Mesenchymal stem cell (in vitro differentiated cells and primary cell): ENCODE measurements around the gene ECE1.

Source experiments
- DNase-seq: peaks from one replicate; pipeline ENCODE4 v3.0.0-alpha.2; 2013
- H2AFZ ChIP-seq: one replicate; pipeline ENCODE4 v1.6.1; 2013; ENCODE audit warnings: low read depth, mild to moderate bottlenecking, control low read depth, inconsistent platforms, low read length, moderate library complexity
- H2AK5ac ChIP-seq: 2 replicates; pipeline ENCODE4 v1.6.1; 2013; ENCODE audit warnings: low read length, moderate library complexity, mild to moderate bottlenecking, inconsistent platforms; ENCODE audit not compliant: severe bottlenecking
- H2BK120ac ChIP-seq: one replicate; pipeline ENCODE4 v1.6.1; 2013; ENCODE audit warnings: low read depth, mild to moderate bottlenecking, inconsistent platforms, low read length, moderate library complexity
- H2BK12ac ChIP-seq, 2 experiments: one replicate each; pipeline ENCODE4 v1.6.1; 2013; ENCODE audit warnings: inconsistent platforms in 2 of 2, low read length in 2 of 2, mild to moderate bottlenecking in 2 of 2, moderate library complexity in 2 of 2, control low read depth in 1 of 2
- H2BK15ac ChIP-seq: one replicate; pipeline ENCODE4 v1.6.1; 2013; ENCODE audit warnings: mild to moderate bottlenecking, low read depth, inconsistent platforms; ENCODE audit not compliant: poor library complexity, severe bottlenecking
- H2BK5ac ChIP-seq: 2 replicates; pipeline ENCODE4 v1.6.1; 2013; ENCODE audit warnings: low read depth, mild to moderate bottlenecking, low read length, control low read depth, inconsistent platforms; ENCODE audit not compliant: poor library complexity, severe bottlenecking
- H3K14ac ChIP-seq, 2 experiments: one replicate each; pipeline ENCODE4 v1.6.1; 2013; ENCODE audit warnings: inconsistent platforms in 2 of 2, low read length in 2 of 2, control low read depth in 1 of 2, mild to moderate bottlenecking in 1 of 2, moderate library complexity in 1 of 2
- H3K18ac ChIP-seq, 2 experiments: one replicate each; pipeline ENCODE4 v1.6.1; 2013; ENCODE audit warnings: inconsistent platforms in 2 of 2, low read length in 2 of 2, control low read depth in 1 of 2, low read depth in 1 of 2, mild to moderate bottlenecking in 1 of 2
- H3K23ac ChIP-seq, 2 experiments: one replicate each; pipeline ENCODE4 v1.6.1; 2013; ENCODE audit warnings: inconsistent platforms in 2 of 2, low read length in 2 of 2, mild to moderate bottlenecking in 2 of 2, moderate library complexity in 2 of 2, control low read depth in 1 of 2
- H3K27ac ChIP-seq: 2 replicates; pipeline ENCODE4 v1.5.1; 2013; ENCODE audit warnings: mild to moderate bottlenecking, moderate library complexity, low read length, control low read depth, inconsistent platforms; ENCODE audit not compliant: poor library complexity, severe bottlenecking
- H3K27me3 ChIP-seq, 2 experiments: 2 replicates each; pipeline versions ENCODE4 v1.6.1 to v1.7.0; 2013; ENCODE audit warnings: low read length in 2 of 2, mild to moderate bottlenecking in 2 of 2, moderate library complexity in 2 of 2, control low read depth in 1 of 2, inconsistent platforms in 1 of 2; ENCODE audit not compliant: control insufficient read depth in 1 of 2, insufficient read depth in 1 of 2
- H3K36me3 ChIP-seq, 2 experiments: 2 replicates each; pipeline versions ENCODE4 v1.6.1 to v1.7.0; 2013; ENCODE audit warnings: low read length in 2 of 2, control low read depth in 1 of 2, inconsistent platforms in 1 of 2, low read depth in 1 of 2, mild to moderate bottlenecking in 1 of 2; ENCODE audit not compliant: insufficient read depth in 2 of 2, control insufficient read depth in 1 of 2
- H3K4ac ChIP-seq, 2 experiments: one replicate each; pipeline ENCODE4 v1.6.1; 2013; ENCODE audit warnings: inconsistent platforms in 2 of 2, low read length in 2 of 2, mild to moderate bottlenecking in 2 of 2, moderate library complexity in 2 of 2, control low read depth in 1 of 2, low read depth in 1 of 2
- H3K4me1 ChIP-seq: 2 replicates; pipeline ENCODE4 v1.6.1; 2013; ENCODE audit warnings: low read depth, low read length, control low read depth; ENCODE audit not compliant: control insufficient read depth, insufficient read depth
- H3K4me2 ChIP-seq: 2 replicates; pipeline ENCODE4 v1.6.1; 2013; ENCODE audit warnings: low read length, mild to moderate bottlenecking, inconsistent platforms; ENCODE audit not compliant: poor library complexity, severe bottlenecking
- H3K4me3 ChIP-seq, 2 experiments: 2 replicates each; pipeline versions ENCODE4 v1.5.1 to v1.7.0; 2013; ENCODE audit warnings: low read length in 2 of 2, mild to moderate bottlenecking in 2 of 2, control low read depth in 1 of 2, low read depth in 1 of 2; ENCODE audit not compliant: insufficient read depth in 1 of 2
- H3K79me1 ChIP-seq: replicated peaks from 2 replicates; pipeline ENCODE4 v1.6.1; 2013; ENCODE audit warnings: mild to moderate bottlenecking, control low read depth, low read length, inconsistent platforms; ENCODE audit not compliant: poor library complexity, severe bottlenecking
- H3K9ac ChIP-seq: 2 replicates; pipeline ENCODE4 v1.7.0; 2013; ENCODE audit warnings: mild to moderate bottlenecking, low read length, moderate library complexity
- H3K9me3 ChIP-seq: 2 replicates; pipeline ENCODE4 v1.7.0; 2013; ENCODE audit warnings: mild to moderate bottlenecking, low read length; ENCODE audit not compliant: control insufficient read depth
- H4K8ac ChIP-seq: one replicate; pipeline ENCODE4 v1.6.1; 2013; ENCODE audit warnings: inconsistent platforms, mild to moderate bottlenecking, low read length, moderate library complexity
- H4K91ac ChIP-seq: one replicate; pipeline ENCODE4 v1.6.1; 2013; ENCODE audit warnings: mild to moderate bottlenecking, low read length, inconsistent platforms
- WGBS: methylation state at CpG from one replicate; pipeline ENCODE4 v1.1.7; 2013; ENCODE audit warnings: mixed read lengths; 5-methylcytosine and 5-hydroxymethylcytosine counted together

Gene ECE1

DNA sequence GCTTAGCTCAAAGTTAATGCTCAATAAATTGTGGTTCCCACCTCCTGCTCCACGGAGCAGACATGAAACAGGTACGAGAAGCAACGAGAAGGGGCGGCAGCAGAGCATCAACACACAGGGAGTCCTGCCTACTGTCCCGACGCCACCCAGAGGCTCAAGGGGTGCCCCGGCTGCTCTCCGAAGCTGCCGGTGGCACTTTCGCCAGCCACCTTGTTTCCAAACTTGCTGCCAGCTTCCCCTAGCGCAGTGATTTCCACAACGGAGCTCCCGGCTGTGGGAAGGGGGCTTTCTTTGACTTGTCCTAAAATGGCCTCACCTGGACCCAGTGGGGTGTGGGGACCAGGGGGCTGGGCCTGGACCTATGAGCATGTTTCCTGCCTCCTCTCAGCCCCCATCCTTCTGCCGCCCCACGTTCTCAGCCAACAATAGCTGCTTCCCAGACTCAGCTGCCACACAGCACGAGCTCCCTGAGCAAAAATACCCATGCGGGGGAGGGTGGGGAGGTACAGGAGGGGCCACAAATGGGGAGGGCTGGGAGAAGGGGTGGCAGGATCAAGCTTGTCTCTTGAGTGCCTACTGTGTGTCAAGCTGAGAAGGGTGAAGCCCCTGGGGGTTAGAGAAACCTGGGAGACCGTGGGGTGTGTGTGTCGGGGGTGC lies 35.6 kb upstream of the ECE1 start:
- Histone ChIP-seq H3K27me3 (no peaks in the 10 kb centered on the region), H3K23ac (no peak overlapping the region), H2BK12ac (peak overlapping the region; percentile 84 to 95), H3K36me3 (peaks cover 0 to 6% of the 10 kb centered on the region in 2 experiments), H3K4me2 (no peak overlapping the region), H2BK15ac (peak overlapping the region; percentile 83), H3K9me3 (no peaks in the 10 kb centered on the region), H3K18ac (peak overlapping the region; percentile 84 to 90), H2AK5ac (peak overlapping the region; percentile 96), H2BK5ac (no peak overlapping the region), H3K27ac (peak overlapping the region; percentile 94), H4K8ac (peak overlapping the region; percentile 86), H4K91ac (peak overlapping the region; percentile 94), H3K14ac (peak overlapping the region in 1 of 2 experiments; percentile 68), H3K4ac (peak overlapping the region; percentile 76 to 86), H3K79me1 (peaks cover 21% of the 10 kb centered on the region), H2BK120ac (peak overlapping the region; percentile 81), H2AFZ (no peak overlapping the region), H3K4me1 (peaks cover 60% of the 10 kb centered on the region), H3K9ac (peak overlapping the region; percentile 76), H3K4me3 (no peak overlapping the region)
- DNase-seq, result no peak
- WGBS, result 81% methylated on average over 15 of the region's 19 CpGs

DNA sequence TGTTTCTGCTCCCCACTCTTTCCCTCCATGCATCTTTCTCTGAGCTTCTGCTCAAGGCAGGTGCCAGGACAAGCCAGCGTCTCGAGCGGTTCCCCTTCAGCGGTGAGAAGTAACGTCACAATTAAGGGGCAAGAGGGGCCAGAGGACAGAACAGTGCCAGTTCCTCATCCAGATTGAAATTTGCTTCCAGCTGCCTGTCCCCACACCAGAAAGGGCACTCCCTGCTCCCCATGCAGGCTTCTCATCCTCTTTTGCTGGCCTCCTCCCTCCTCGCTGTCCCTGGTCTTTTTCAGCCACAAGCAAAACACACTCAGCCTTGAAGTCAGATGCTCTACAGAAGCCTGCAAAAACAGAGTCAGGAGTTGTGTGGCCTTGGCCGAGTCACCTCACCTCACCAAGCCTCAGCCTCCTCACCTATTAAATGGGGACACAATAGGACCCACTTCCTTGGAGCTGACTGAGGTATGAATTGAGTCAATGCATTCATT lies 35.0 kb upstream of the ECE1 start:
- peak overlapping the region; percentile 85 for H2BK120ac ChIP-seq
- no peaks in the 10 kb centered on the region for H3K9me3 ChIP-seq
- no peaks in the 10 kb centered on the region for H3K27me3 ChIP-seq
- H3K27ac ChIP-seq, result peak overlapping the region; percentile 94
- H2BK5ac ChIP-seq, result no peak overlapping the region
- no peak for DNase-seq
- H2AFZ ChIP-seq, result no peak overlapping the region
- H2BK12ac ChIP-seq, result peak overlapping the region; percentile 84 to 95
- peak overlapping the region; percentile 76 for H3K9ac ChIP-seq
- H3K4me3 ChIP-seq, result peak overlapping the region in 1 of 2 experiments; percentile 39
- H3K79me1 ChIP-seq, result peaks cover 18% of the 10 kb centered on the region
- peaks cover 0 to 6% of the 10 kb centered on the region in 2 experiments for H3K36me3 ChIP-seq
- H3K4me2 ChIP-seq, result no peak overlapping the region
- 65% methylated on average over 6 of the region's 7 CpGs for WGBS
- H3K4me1 ChIP-seq, result peaks cover 64% of the 10 kb centered on the region
- peak overlapping the region; percentile 84 to 90 for H3K18ac ChIP-seq
- peak overlapping the region in 1 of 2 experiments; percentile 51 for H3K23ac ChIP-seq
- H3K4ac ChIP-seq, result peak overlapping the region; percentile 76 to 86
- H4K91ac ChIP-seq, result peak overlapping the region; percentile 94
- H2AK5ac ChIP-seq, result peak overlapping the region; percentile 77
- peak overlapping the region; percentile 84 for H4K8ac ChIP-seq
- peak overlapping the region; percentile 38 for H2BK15ac ChIP-seq
- no peak overlapping the region for H3K14ac ChIP-seq

DNA sequence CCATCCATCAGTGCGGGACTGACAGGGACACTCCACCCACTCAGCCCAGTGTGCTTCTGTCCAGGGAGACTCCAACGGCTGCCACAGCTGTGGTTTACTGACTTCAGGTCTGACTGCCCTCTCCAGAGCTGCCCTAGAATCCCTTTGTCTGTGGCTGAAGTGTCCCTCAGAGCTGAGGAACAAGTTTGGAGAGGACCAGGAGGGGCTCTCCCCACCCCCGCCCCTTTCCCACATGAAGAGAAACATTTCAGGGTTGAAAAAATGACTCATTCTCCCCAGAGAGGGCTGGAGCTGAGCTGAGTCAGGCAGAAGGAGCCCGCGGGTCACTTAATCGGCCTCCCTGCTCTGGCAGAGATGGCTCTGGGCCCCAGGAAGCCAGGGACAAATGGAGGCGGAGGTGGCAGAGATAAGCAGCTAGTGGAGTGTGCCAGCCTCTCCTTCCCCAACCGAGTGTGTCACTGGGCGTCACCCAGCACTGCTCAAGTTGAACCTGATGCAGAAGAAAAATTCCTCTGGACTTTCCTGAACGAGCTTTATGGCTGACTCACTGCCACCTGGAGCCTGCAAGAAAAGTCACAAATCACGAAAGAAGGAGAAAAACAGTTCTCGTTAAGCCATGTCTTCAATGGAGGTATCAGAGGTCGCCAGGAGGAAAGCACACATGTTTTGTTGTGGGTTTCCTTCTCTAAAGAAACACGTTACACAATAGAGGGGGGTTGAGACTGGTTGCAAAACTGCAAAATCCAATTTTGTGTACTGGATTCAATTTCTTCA lies 34.3 kb upstream of the ECE1 start:
- peak; percentile 95 for DNase-seq
- Histone ChIP-seq H3K18ac (peak overlapping the region; percentile 88 to 90), H3K27ac (peak overlapping the region; percentile 94), H2BK120ac (peak overlapping the region; percentile 85), H3K4me1 (peaks cover 68% of the 10 kb centered on the region), H3K27me3 (no peaks in the 10 kb centered on the region), H2BK12ac (peak overlapping the region; percentile 89 to 95), H3K4ac (peak overlapping the region; percentile 77), H3K9me3 (no peaks in the 10 kb centered on the region), H2AK5ac (peak overlapping the region; percentile 73), H3K9ac (peak overlapping the region; percentile 76), H4K8ac (peak overlapping the region; percentile 77), H3K79me1 (peaks cover 22% of the 10 kb centered on the region), H2BK5ac (peak overlapping the region; percentile 60), H3K4me2 (peak overlapping the region; percentile 3), H3K4me3 (peak overlapping the region in 1 of 2 experiments; percentile 39), H2AFZ (no peak overlapping the region), H3K36me3 (peaks cover 0 to 6% of the 10 kb centered on the region in 2 experiments), H3K14ac (no peak overlapping the region), H2BK15ac (peak overlapping the region; percentile 39), H4K91ac (peak overlapping the region; percentile 94), H3K23ac (no peak overlapping the region)
- WGBS, result under 1% methylated on average over 13 of the region's 14 CpGs

DNA sequence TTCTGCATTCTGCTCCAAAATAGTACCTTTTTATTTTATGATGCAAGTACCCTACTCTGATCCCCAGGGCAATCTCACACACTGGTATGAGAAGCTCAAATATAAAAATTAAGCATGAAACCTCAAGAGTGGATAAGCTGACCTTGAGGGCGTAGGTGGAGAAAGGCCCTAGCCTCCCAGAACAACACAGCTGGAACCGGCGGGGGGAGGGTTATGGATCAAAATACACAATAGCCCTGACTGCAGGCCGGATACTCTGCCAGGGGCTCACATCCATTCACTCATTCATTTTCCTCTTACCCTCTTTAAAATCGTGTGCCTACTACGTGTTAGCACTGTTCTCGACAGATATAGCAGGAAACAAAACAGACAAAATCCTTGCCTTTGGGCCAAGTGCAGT lies 32.8 kb upstream of the ECE1 start:
- Histone ChIP-seq H3K4ac (peak overlapping the region; percentile 69 to 92), H2BK5ac (no peak overlapping the region), H3K4me1 (peaks cover 75% of the 10 kb centered on the region), H3K27ac (peak overlapping the region; percentile 94), H3K36me3 (no peaks in the 10 kb centered on the region), H3K23ac (no peak overlapping the region), H2AFZ (no peak overlapping the region), H3K4me2 (no peak overlapping the region), H3K4me3 (no peak overlapping the region), H3K18ac (peak overlapping the region; percentile 44 to 66), H2BK12ac (peak overlapping the region; percentile 61 to 85), H4K91ac (peak overlapping the region; percentile 52), H3K14ac (peak overlapping the region in 1 of 2 experiments; percentile 45), H3K27me3 (no peaks in the 10 kb centered on the region), H3K9me3 (no peaks in the 10 kb centered on the region), H3K9ac (peak overlapping the region; percentile 22), H2BK15ac (peak overlapping the region; percentile 87), H3K79me1 (peaks cover 30% of the 10 kb centered on the region), H4K8ac (no peak overlapping the region), H2AK5ac (no peak overlapping the region), H2BK120ac (no peak overlapping the region)
- DNase-seq, result no peak
- WGBS, result 16% methylated on average over 7 of the region's 7 CpGs
